Measurements from ENCODE around the gene ZNF292. TPM values are rescaled to one million over a fixed set of nuclear protein-coding genes. Genes with fewer than 3 reads are reported as not detected.
"Not testable (repeated sequence)": the region's sequence is repeated elsewhere in the genome, so short reads cannot be mapped to it uniquely, and the experiment has no call there.

ZNF292 gene
- total and polyA plus RNA-seq, 3 donors from 2014 or later, result 3.6 to 58.8 (median 53.2) TPM

DNA sequence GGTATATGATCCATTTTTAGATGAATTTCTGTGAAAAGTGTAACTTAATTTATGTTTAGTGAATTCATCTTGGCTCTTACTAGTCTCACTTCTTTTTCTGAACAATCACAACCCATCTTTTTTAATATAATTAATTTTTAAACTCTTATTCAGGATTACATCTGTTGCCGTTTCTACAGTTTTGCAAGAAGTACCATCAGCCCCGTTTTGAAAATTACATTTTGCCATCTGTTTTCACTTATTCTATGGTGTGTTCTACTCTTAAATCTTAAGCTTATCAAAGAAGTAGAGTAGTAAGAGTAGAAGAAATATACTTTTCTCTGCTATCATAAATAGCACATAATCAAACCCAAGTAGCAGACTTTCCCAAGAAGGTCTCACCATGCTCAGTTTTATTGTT, 70.1 kb downstream of the ZNF292 start:
- Histone ChIP-seq H3K36me3 (ENCODE audit: low read depth, missing control alignments) (no peaks in the 10 kb centered on the region), H3K27ac (no peak overlapping the region), H3K4me3 (no peak overlapping the region), H3K27me3 (no peaks in the 10 kb centered on the region), H3K9me3 (no peaks in the 10 kb centered on the region), H3K4me1 (no peaks in the 10 kb centered on the region)
- TF ChIP-seq, protein P1, sequence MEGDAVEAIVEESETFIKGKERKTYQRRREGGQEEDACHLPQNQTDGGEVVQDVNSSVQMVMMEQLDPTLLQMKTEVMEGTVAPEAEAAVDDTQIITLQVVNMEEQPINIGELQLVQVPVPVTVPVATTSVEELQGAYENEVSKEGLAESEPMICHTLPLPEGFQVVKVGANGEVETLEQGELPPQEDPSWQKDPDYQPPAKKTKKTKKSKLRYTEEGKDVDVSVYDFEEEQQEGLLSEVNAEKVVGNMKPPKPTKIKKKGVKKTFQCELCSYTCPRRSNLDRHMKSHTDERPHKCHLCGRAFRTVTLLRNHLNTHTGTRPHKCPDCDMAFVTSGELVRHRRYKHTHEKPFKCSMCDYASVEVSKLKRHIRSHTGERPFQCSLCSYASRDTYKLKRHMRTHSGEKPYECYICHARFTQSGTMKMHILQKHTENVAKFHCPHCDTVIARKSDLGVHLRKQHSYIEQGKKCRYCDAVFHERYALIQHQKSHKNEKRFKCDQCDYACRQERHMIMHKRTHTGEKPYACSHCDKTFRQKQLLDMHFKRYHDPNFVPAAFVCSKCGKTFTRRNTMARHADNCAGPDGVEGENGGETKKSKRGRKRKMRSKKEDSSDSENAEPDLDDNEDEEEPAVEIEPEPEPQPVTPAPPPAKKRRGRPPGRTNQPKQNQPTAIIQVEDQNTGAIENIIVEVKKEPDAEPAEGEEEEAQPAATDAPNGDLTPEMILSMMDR (IDR thresholded peaks at IDR 0.05), result no peak
- no peak for TF ChIP-seq POLR2A (IDR thresholded peaks at IDR 0.05)
- 93 to 94% methylated on average over 2 of the region's 2 CpGs for WGBS, 2 donors
- DNase-seq, result no peak
- intact Hi-C loops (cut with DNase I; ENCODE audit: low total_unique reads), result no loop called here

DNA sequence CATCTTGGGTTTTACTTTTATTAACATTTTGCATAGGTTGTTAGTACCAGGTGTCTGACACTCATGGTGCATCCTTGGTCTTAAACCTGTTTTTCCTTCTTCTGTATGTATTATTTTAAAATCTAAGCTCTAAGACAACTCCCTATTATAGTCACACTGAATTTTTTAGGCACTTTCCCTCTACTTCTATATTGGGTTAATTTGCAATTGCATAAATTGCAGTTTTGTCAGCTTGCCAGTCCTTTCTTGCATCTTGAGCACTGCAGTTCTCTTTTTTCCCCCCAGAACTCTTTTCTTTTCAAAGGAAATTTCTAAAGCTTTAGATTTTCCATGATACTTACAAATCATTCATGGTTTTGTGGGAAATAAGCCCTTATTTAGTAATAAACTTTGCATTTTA, 70.6 kb downstream of the ZNF292 start:
- no peaks in the 10 kb centered on the region for H3K9me3 ChIP-seq
- H3K27ac ChIP-seq, result no peak overlapping the region
- intact Hi-C loops (cut with DNase I; ENCODE audit: low total_unique reads), result no loop called here
- H3K27me3 ChIP-seq, result no peaks in the 10 kb centered on the region
- DNase-seq, result no peak
- no peaks in the 10 kb centered on the region for H3K36me3 ChIP-seq (ENCODE audit: low read depth, missing control alignments)
- TF ChIP-seq POLR2A (IDR thresholded peaks at IDR 0.05), result no peak
- no peak overlapping the region for H3K4me3 ChIP-seq
- no peaks in the 10 kb centered on the region for H3K4me1 ChIP-seq

DNA sequence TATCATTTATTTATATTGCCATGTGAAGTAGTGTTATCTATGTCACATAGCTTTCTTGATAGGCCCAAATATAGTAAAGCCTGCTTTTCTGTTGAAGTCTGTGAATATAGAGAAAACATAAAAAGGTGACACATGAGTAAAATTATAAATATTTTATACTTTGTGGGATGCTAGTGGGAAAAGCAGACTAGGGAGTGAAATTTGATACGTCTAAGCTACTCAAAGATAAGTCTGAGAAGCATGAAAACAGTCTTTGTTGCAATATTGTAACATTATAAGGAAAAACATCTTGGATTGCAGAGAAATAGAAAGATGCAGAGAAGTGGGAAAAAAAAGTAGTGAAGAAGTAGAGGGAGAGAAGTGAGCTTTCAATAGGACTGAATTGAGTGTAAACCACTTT, 75.4 kb downstream of the ZNF292 start:
- H3K9me3 ChIP-seq, result no peaks in the 10 kb centered on the region
- TF ChIP-seq, protein P1 (IDR thresholded peaks at IDR 0.05), result no peak
- TF ChIP-seq POLR2A (IDR thresholded peaks at IDR 0.05), result no peak
- intact Hi-C loops (cut with DNase I; ENCODE audit: low total_unique reads), result no loop called here
- WGBS, 2 donors, result 54 to 74% methylated on average over 1 of the region's 1 CpG
- no peaks in the 10 kb centered on the region for H3K36me3 ChIP-seq (ENCODE audit: low read depth, missing control alignments)
- H3K4me1 ChIP-seq, result peaks cover 10% of the 10 kb centered on the region
- no peaks in the 10 kb centered on the region for H3K27me3 ChIP-seq
- peak overlapping the region; percentile 33 to 54 for H3K27ac ChIP-seq
- H3K4me3 ChIP-seq, result no peak overlapping the region
- no peak for DNase-seq

DNA sequence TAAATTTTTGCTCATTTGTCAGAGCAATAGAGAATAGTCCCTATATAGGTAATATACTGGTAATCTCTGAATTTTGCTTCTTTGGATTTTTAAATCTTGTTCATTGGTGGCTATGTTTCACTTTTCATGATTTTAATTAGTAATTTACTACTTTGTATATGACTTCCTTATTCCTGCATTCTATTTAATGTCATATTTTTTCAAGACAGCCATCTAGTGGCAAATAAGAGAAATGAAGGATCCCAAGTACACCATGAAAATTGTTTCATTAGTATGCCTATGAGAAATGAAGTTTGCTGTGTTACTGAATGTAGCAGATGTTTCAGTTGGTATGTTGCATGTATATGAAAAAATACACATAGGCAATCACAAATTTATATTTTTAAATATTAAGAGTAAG, 82.4 kb downstream of the ZNF292 start:
- intact Hi-C loops (cut with DNase I; ENCODE audit: low total_unique reads), result no loop called here
- Histone ChIP-seq H3K27ac (no peak overlapping the region), H3K9me3 (no peaks in the 10 kb centered on the region), H3K27me3 (no peaks in the 10 kb centered on the region), H3K4me1 (peaks cover 3% of the 10 kb centered on the region), H3K4me3 (no peak overlapping the region), H3K36me3 (ENCODE audit: low read depth, missing control alignments) (no peaks in the 10 kb centered on the region)
- TF ChIP-seq, protein P1 (IDR thresholded peaks at IDR 0.05), result peak in 2 of 3 experiments; percentile 45 to 67
- no peak for TF ChIP-seq POLR2A (IDR thresholded peaks at IDR 0.05)
- no peak for DNase-seq

DNA sequence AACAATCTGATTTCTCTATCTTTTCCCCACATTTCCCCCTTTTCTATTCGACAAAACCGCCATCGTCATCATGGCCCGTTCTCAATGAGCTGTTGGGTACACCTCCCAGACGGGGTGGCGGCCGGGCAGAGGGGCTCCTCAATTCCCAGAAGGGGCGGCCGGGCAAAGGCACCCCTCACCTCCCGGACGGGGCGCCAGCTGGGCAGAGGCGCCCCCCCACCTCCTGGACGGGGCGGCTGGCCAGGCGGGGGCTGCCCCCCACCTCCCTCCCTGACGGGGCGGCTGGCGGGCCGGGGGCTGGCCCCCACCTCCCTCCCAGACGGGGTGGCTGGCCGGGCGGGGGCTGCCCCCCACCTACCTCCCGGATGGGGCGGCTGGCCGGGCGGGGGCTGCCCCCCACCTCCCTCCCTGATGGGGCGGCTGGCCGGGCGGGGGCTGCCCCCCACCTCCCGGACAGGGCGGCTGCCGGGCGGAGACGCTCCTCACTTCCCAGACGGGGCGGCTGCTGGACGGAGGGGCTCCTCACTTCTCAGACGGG, 83.8 kb downstream of the ZNF292 start:
- WGBS, 2 donors, result 83 to 97% methylated on average over 10 to 11 of the region's 39 CpGs
- intact Hi-C loops (cut with DNase I; ENCODE audit: low total_unique reads); H3K36me3 ChIP-seq (ENCODE audit: low read depth, missing control alignments): not testable (repeated sequence)

DNA sequence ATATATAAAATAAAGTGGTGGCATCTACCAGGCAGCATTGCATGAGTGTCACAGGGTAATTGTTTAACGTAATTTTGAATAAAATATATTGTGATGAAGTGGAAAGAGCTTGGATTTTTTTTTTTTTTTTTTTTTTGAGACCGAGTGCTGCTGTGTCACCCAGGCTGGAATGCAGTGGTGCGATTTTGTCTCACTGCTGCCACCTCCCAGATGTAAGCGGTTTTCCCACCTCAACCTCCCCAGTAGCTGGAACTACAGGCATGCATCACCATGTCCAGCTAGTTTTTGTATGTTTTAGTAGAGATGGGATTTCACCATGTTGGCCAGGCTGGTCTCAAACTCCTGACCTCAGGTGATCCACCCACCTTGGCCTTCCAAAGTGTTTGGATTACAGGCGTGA, 85.9 kb downstream of the ZNF292 start:
- TF ChIP-seq, protein P1 (IDR thresholded peaks at IDR 0.05), result no peak
- TF ChIP-seq POLR2A (IDR thresholded peaks at IDR 0.05), result no peak
- intact Hi-C loops (cut with DNase I; ENCODE audit: low total_unique reads), result no loop called here
- Histone ChIP-seq H3K4me1 (no peaks in the 10 kb centered on the region), H3K27me3 (no peaks in the 10 kb centered on the region), H3K36me3 (ENCODE audit: low read depth, missing control alignments) (no peaks in the 10 kb centered on the region), H3K27ac (no peak overlapping the region), H3K9me3 (no peaks in the 10 kb centered on the region), H3K4me3 (no peak overlapping the region)
- no peak for DNase-seq
- 89 to 94% methylated on average over 5 of the region's 5 CpGs for WGBS, 2 donors

More for the DNA sequence above, 83.8 kb downstream of the ZNF292 start:
- H3K27ac ChIP-seq, H3K9me3 ChIP-seq, H3K4me1 ChIP-seq, DNase-seq, H3K27me3 ChIP-seq, H3K4me3 ChIP-seq: not testable (repeated sequence)

Data from testis (tissue), 3 donors.